NB4 (cell line): ENCODE data around the gene ZBTB7C.
"Not testable (repeated sequence)": the region's sequence is repeated elsewhere in the genome, so short reads cannot be mapped to it uniquely, and the experiment has no call there.

Experiments used
- DNase-seq: peaks from one replicate; pipeline ENCODE4 v3.0.0; 2010; ENCODE audit warnings: low read depth
- H3K4me3 ChIP-seq: one replicate; pipeline ENCODE4 v1.5.1; 2011; ENCODE audit warnings: mild to moderate bottlenecking, low read depth, low read length, moderate library complexity
- MYC ChIP-seq: IDR thresholded peaks from 2 replicates; pipeline ENCODE4 v1.6.1; 2011; ENCODE audit warnings: low read depth, low read length
- POLR2A ChIP-seq: IDR thresholded peaks from 2 replicates; pipeline ENCODE4 v1.6.1; 2011; ENCODE audit warnings: mild to moderate bottlenecking; ENCODE audit not compliant: insufficient read length; ENCODE audit errors: extremely low read depth
- TF ChIP-seq, protein P1 (sequence below): IDR thresholded peaks from 2 replicates; pipeline ENCODE4 v1.6.1; 2011; ENCODE audit warnings: low read depth, low read length
- TF ChIP-seq, protein P2 (sequence below): IDR thresholded peaks from one replicate; pipeline ENCODE4 v1.5.1; 2012; ENCODE audit warnings: low read depth, low read length

ZBTB7C gene

GRCh38 chr18:48436907-48437306 is 27.7 kb upstream of the ZBTB7C start:
- no peak for TF ChIP-seq POLR2A
- TF ChIP-seq MYC = no peak
- TF ChIP-seq, protein P1, sequence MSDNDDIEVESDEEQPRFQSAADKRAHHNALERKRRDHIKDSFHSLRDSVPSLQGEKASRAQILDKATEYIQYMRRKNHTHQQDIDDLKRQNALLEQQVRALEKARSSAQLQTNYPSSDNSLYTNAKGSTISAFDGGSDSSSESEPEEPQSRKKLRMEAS = no peak
- TF ChIP-seq, protein P2, sequence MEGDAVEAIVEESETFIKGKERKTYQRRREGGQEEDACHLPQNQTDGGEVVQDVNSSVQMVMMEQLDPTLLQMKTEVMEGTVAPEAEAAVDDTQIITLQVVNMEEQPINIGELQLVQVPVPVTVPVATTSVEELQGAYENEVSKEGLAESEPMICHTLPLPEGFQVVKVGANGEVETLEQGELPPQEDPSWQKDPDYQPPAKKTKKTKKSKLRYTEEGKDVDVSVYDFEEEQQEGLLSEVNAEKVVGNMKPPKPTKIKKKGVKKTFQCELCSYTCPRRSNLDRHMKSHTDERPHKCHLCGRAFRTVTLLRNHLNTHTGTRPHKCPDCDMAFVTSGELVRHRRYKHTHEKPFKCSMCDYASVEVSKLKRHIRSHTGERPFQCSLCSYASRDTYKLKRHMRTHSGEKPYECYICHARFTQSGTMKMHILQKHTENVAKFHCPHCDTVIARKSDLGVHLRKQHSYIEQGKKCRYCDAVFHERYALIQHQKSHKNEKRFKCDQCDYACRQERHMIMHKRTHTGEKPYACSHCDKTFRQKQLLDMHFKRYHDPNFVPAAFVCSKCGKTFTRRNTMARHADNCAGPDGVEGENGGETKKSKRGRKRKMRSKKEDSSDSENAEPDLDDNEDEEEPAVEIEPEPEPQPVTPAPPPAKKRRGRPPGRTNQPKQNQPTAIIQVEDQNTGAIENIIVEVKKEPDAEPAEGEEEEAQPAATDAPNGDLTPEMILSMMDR = no peak
- no peak for DNase-seq

DNA sequence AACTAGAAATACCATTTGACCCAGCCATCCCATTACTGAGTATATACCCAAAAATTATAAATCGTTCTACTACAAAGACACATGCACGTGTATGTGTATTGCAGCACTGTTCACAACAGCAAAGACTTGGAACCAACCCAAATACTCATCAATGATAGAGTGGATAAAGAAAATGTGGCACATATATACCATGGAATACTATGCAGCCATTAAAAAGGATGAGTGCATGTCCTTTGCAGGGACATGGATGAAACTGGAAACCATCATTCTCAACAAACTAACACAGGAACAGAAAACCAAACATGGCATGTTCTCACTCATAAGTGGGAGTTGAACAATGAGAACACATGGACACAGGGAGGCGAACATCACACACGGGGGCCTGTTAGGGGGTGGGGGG is 25.2 kb upstream of the ZBTB7C start:
- not testable (repeated sequence) for DNase-seq, H3K4me3 ChIP-seq

More at GRCh38 chr18:48436907-48437306, 27.7 kb upstream of the ZBTB7C start:
- no peak overlapping the region for H3K4me3 ChIP-seq

DNA sequence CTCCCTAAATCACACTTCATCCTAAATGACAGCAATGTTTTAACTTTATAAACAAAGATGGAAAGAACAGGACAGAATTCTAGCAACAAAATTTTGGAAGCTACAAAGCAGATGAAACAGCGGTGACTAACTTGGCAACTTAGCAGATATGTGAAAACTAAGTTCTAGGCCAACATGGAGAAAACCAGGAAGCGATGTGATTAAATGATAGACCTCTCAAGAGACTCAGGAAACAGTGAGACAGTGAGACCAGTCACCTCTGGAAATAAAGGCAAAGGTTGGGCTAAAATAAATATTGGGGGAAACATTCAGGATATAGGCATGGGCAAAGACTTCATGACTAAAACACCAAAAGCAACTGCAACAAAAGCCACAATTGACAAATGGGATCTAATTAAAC is 24.4 kb upstream of the ZBTB7C start:
- DNase-seq = no peak
- H3K4me3 ChIP-seq = no peak overlapping the region
- TF ChIP-seq MYC (no peak), POLR2A (no peak)
- TF ChIP-seq, protein P2 = no peak
- TF ChIP-seq, protein P1 = no peak

- TF ChIP-seq MYC (no peak), POLR2A (no peak)
- TF ChIP-seq, protein P1 = no peak
- TF ChIP-seq, protein P2 = no peak
- H3K4me3 ChIP-seq = no peak overlapping the region
- DNase-seq = no peak
Measured at GRCh38 chr18:48430150-48430549, 21.0 kb upstream of the ZBTB7C start.

- no peak for DNase-seq
- no peak overlapping the region for H3K4me3 ChIP-seq
- TF ChIP-seq MYC = no peak
- TF ChIP-seq, protein P2 = no peak
- TF ChIP-seq POLR2A = no peak
- TF ChIP-seq, protein P1 = no peak
Measured at GRCh38 chr18:48428475-48429177, 19.4 kb upstream of the ZBTB7C start.

DNA sequence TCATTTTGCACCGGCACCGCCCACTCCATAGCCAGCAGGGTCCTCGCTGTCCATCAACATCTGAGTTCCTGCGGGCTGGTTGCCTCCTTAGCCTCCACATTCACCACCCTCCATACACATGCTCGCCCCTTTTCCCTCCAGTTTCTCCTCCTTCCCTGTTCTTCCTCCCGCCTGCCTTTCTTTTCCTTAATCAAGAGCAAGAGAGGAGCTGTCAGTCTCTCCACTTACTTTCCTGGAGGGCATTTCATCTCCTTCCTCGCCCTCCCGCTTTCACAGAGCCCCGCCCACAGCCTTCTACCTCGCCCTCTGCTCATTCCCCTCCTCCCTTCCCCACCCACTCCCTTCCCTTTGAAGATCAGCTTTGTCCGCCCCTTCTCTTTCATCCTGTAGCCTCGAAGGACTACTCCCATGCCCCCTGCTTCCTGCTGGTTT is 13.8 kb upstream of the ZBTB7C start:
- no peak overlapping the region for H3K4me3 ChIP-seq
- no peak for TF ChIP-seq POLR2A
- TF ChIP-seq, protein P1 = no peak
- TF ChIP-seq MYC = no peak
- TF ChIP-seq, protein P2 = no peak
- no peak for DNase-seq
